OCI-LY1 (cell line): Measurements from ENCODE around the gene THAP4.

Source experiments
- H2AFZ ChIP-seq: fragments of 200-600 bp; sonication (generic), shearing (Covaris generic); 2 replicates; pipeline ENCODE4 v1.6.0; 2014; ENCODE audit warnings: antibody characterized with exemption, mild to moderate bottlenecking, low read length
- H3F3A ChIP-seq: fragments of 200-600 bp; sonication (generic), shearing (Covaris generic); 2 replicates; pipeline ENCODE4 v1.6.0; 2014; ENCODE audit warnings: mild to moderate bottlenecking, antibody characterized with exemption, low read length, moderate library complexity; ENCODE audit not compliant: insufficient read depth
- H3K27ac ChIP-seq: fragments of 200-600 bp; sonication (generic); 2 replicates; pipeline ENCODE4 v1.5.1; 2014; ENCODE audit warnings: low read length, mixed run types, mild to moderate bottlenecking, low read depth; ENCODE audit not compliant: poor library complexity, severe bottlenecking
- H3K27me3 ChIP-seq: fragments of 200-600 bp; sonication (generic); 2 replicates; pipeline ENCODE4 v1.6.0; 2014; ENCODE audit warnings: antibody characterized with exemption, mild to moderate bottlenecking, low read length, moderate library complexity; ENCODE audit not compliant: insufficient read depth
- H3K36me3 ChIP-seq: fragments of 200-600 bp; sonication (generic); 2 replicates; pipeline ENCODE4 v1.6.1; 2014; ENCODE audit warnings: mild to moderate bottlenecking, antibody characterized with exemption, low read length, moderate library complexity, mixed read lengths; ENCODE audit not compliant: insufficient read depth
- H3K4me1 ChIP-seq: fragments of 200-600 bp; sonication (generic); 2 replicates; pipeline ENCODE4 v1.5.1; 2014; ENCODE audit warnings: mild to moderate bottlenecking, low read length, moderate library complexity; ENCODE audit not compliant: insufficient read depth, severe bottlenecking
- H3K4me2 ChIP-seq: fragments of 200-600 bp; sonication (generic), shearing (Covaris generic); 2 replicates; pipeline ENCODE4 v1.6.1; 2014; ENCODE audit warnings: low read length
- H3K4me3 ChIP-seq: fragments of 200-600 bp; sonication (generic); 2 replicates; pipeline ENCODE4 v1.5.1; 2014; ENCODE audit warnings: low read length, low read depth, mild to moderate bottlenecking, mixed read lengths; ENCODE audit not compliant: poor library complexity, severe bottlenecking
- H3K79me2 ChIP-seq: fragments of 200-600 bp; shearing (Covaris generic); 2 replicates; pipeline ENCODE4 v1.6.1; 2016; ENCODE audit warnings: mixed run types, low read length, mixed read lengths; ENCODE audit not compliant: insufficient read depth
- H3K9ac ChIP-seq: fragments of 200-600 bp; sonication (generic), shearing (Covaris generic); 2 replicates; pipeline ENCODE4 v1.6.1; 2014; ENCODE audit warnings: mild to moderate bottlenecking, low read length, mixed read lengths
- H3K9me2 ChIP-seq: fragments of 200-600 bp; sonication (generic), shearing (Covaris generic); 2 replicates; pipeline ENCODE4 v1.6.1; 2014; ENCODE audit warnings: low read depth, mild to moderate bottlenecking, low read length, mixed read lengths
- H3K9me3 ChIP-seq: fragments of 200-600 bp; shearing (Covaris generic); 2 replicates; pipeline ENCODE4 v1.6.1; 2014; ENCODE audit warnings: low read length, mixed read lengths
- H4K20me1 ChIP-seq: fragments of 200-600 bp; sonication (generic), shearing (Covaris generic); 2 replicates; pipeline ENCODE4 v1.6.0; 2016; ENCODE audit warnings: mild to moderate bottlenecking, low read length; ENCODE audit not compliant: insufficient read depth
- CTCF ChIP-seq: fragments of 200-600 bp; sonication (generic), shearing (Covaris generic); IDR thresholded peaks from 2 replicates; pipeline ENCODE4 v1.5.1; 2017; ENCODE audit warnings: mild to moderate bottlenecking, antibody characterized with exemption, low read length, moderate library complexity, mixed read lengths
- EZH2 ChIP-seq: fragments of 200-600 bp; sonication (generic), shearing (Covaris generic); IDR thresholded peaks from 2 replicates; pipeline ENCODE4 v1.8.0; 2017; ENCODE audit warnings: borderline replicate concordance, mixed run types, mild to moderate bottlenecking, antibody characterized with exemption, low read length, moderate library complexity, mixed read lengths

THAP4 gene

GRCh38 chr2:241652142-241652541 lies 15.2 kb upstream of the THAP4 start:
- H3K36me3 ChIP-seq: peaks cover 62% of the 10 kb centered on the region
- H3K79me2 ChIP-seq: no peaks in the 10 kb centered on the region
- no peak overlapping the region for H2AFZ ChIP-seq
- H3K27ac ChIP-seq: no peak overlapping the region
- no peak overlapping the region for H3K4me3 ChIP-seq
- no peaks in the 10 kb centered on the region for H3K9me3 ChIP-seq
- no peaks in the 10 kb centered on the region for H3K27me3 ChIP-seq
- H3K9ac ChIP-seq: no peak overlapping the region
- no peak for TF ChIP-seq EZH2
- no peak for TF ChIP-seq CTCF
- H4K20me1 ChIP-seq: no peaks in the 10 kb centered on the region
- H3K4me2 ChIP-seq: no peak overlapping the region
- no peaks in the 10 kb centered on the region for H3F3A ChIP-seq
- no peaks in the 10 kb centered on the region for H3K4me1 ChIP-seq
- H3K9me2 ChIP-seq: no peaks in the 10 kb centered on the region

DNA sequence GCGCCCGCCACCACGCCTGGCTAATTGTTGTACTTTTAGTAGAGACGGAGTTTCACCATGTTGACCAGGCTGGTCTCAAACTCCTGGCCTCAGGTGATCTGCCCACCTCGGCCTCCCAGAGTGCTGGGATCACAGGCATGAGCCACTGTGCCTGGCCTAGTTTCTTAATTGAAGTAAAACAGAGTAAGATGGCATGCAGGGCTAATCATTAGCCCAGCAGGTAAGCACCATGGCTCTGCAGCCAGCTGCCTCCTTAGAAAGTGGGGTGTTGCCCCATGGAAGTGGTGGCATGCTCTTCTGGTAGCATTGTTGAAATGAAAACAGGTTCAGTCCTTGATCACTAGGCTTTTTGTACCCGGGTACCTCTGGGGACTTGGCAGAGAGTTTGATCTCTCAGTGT lies 13.0 kb upstream of the THAP4 start:
- Histone ChIP-seq H3K79me2 (peaks cover 13% of the 10 kb centered on the region; the same call in 1 of the 2 replicates), H3F3A (no peaks in the 10 kb centered on the region), H2AFZ (no peak overlapping the region), H3K4me3 (no peak overlapping the region), H3K4me2 (no peak overlapping the region), H4K20me1 (no peaks in the 10 kb centered on the region), H3K4me1 (no peaks in the 10 kb centered on the region), H3K9ac (no peak overlapping the region), H3K36me3 (peaks cover 42% of the 10 kb centered on the region), H3K9me3 (no peaks in the 10 kb centered on the region), H3K27me3 (no peaks in the 10 kb centered on the region), H3K9me2 (no peaks in the 10 kb centered on the region), H3K27ac (no peak overlapping the region)
- TF ChIP-seq CTCF (no peak), EZH2 (no peak)

- Histone ChIP-seq H4K20me1 (no peaks in the 10 kb centered on the region), H3K27ac (no peak overlapping the region), H3K4me1 (no peaks in the 10 kb centered on the region)
Observed at GRCh38 chr2:241649404-241649803, 12.4 kb upstream of the THAP4 start.

More at GRCh38 chr2:241649404-241649803, 12.4 kb upstream of the THAP4 start:
- Histone ChIP-seq H3F3A (no peaks in the 10 kb centered on the region), H3K4me3 (no peak overlapping the region), H3K27me3 (no peaks in the 10 kb centered on the region), H3K9me2 (no peaks in the 10 kb centered on the region), H3K9ac (no peak overlapping the region), H2AFZ (no peak overlapping the region), H3K79me2 (peaks cover 13% of the 10 kb centered on the region; the same call in 1 of the 2 replicates), H3K9me3 (no peaks in the 10 kb centered on the region), H3K4me2 (no peak overlapping the region), H3K36me3 (peaks cover 37% of the 10 kb centered on the region)
- no peak for TF ChIP-seq CTCF
- no peak for TF ChIP-seq EZH2
